WI38 (cell line): ENCODE results near the gene TMEM247.

ENCODE experiments used
- H3K4me3 ChIP-seq: 2 replicates; pipeline ENCODE4 v1.5.1; 2011; ENCODE audit warnings: low read depth, mild to moderate bottlenecking, control low read depth, low read length
- TF ChIP-seq, protein P1 (sequence below): IDR thresholded peaks from 2 replicates; pipeline ENCODE4 v1.5.1; 2012; ENCODE audit warnings: low read depth, mild to moderate bottlenecking, control low read depth, low read length

TMEM247 gene

DNA sequence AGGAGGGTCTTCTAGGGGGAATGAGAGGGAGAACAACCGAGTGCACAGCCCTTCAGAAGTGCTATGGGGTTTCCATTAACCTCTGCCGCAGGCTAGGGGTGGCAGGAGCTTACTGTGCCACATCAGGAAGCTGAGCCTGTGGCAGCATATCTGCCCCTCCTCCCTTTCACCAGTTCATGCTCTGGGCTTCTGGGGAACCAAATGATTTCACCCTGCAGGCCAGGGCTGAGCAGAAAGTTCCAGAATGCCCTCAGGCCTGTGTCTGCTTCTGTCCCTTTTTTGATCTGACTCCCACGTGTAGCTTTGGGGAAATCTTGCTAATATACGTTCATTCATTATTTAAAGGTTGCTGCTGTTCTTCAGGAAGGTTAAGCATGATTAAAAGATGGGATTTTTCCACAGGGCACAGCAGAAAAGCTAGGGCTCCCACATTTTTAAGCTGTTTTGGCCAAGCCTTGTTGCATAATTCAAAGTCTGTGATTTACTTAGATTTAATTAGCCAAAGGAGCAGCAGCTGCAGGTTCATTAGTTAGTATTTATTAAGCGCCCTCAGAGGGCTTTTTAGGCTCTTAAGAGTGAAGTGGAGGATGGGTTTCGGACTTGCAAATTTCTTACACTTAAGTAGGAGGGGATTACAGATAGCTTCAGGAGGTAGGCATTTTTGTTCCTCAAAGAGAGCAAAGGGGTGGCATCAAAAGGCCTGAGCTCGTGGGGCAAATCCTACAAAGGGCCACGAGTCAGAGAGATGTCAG is 10.2 kb downstream of the TMEM247 start:
- TF ChIP-seq, protein P1, sequence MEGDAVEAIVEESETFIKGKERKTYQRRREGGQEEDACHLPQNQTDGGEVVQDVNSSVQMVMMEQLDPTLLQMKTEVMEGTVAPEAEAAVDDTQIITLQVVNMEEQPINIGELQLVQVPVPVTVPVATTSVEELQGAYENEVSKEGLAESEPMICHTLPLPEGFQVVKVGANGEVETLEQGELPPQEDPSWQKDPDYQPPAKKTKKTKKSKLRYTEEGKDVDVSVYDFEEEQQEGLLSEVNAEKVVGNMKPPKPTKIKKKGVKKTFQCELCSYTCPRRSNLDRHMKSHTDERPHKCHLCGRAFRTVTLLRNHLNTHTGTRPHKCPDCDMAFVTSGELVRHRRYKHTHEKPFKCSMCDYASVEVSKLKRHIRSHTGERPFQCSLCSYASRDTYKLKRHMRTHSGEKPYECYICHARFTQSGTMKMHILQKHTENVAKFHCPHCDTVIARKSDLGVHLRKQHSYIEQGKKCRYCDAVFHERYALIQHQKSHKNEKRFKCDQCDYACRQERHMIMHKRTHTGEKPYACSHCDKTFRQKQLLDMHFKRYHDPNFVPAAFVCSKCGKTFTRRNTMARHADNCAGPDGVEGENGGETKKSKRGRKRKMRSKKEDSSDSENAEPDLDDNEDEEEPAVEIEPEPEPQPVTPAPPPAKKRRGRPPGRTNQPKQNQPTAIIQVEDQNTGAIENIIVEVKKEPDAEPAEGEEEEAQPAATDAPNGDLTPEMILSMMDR = no peak
- H3K4me3 ChIP-seq = no peak overlapping the region

GRCh38 chr2:46490521-46491141 is 11.3 kb downstream of the TMEM247 start:
- TF ChIP-seq, protein P1 = no peak
- no peak overlapping the region for H3K4me3 ChIP-seq

DNA sequence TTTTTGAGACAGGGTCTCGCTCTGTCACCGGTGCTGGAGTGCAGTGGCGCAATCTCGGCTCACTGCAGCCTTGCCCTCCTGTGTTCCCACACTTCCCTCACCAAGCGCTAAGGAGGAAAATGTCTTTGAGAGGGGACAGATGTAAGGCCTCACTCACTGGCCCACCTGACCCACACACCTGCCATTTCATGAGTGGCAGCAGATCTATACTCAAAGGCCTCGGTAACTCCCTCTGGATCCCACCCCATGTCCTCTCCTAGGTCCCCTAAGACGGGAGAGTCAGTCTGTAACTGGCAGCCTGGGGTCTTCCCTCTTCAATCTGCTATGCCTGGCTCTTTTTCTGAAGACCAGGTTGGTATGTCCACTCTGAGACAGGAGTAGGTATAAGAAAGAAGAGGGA is 12.9 kb downstream of the TMEM247 start:
- no peak overlapping the region for H3K4me3 ChIP-seq
- TF ChIP-seq, protein P1 = no peak

- TF ChIP-seq, protein P1 = no peak
- no peak overlapping the region for H3K4me3 ChIP-seq
Observed at GRCh38 chr2:46493241-46493970, 14.0 kb downstream of the TMEM247 start.

DNA sequence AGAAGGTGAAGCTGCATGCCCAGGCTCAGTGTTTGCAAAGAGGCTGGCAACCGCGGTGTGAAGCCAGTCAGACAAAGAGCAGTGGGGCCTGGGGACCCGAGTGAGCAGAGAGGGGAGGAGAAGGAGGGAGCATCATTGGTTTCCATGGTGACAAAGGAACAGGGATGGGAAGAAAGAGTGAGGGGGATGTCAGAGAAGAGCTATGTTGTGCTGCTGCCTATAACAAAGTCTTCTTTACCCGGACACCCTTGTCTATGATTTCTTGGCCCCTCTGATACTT is 14.5 kb downstream of the TMEM247 start:
- no peak overlapping the region for H3K4me3 ChIP-seq
- TF ChIP-seq, protein P1 = no peak

GRCh38 chr2:46494596-46494995 is 15.2 kb downstream of the TMEM247 start:
- TF ChIP-seq, protein P1 = no peak
- no peak overlapping the region for H3K4me3 ChIP-seq
